ENCODE measurements around the gene LRP5.
"Not testable (repeated sequence)": the region's sequence is repeated elsewhere in the genome, so short reads cannot be mapped to it uniquely, and the experiment has no call there.

The LRP5 gene

GRCh38 chr11:68469122-68469521, 156.7 kb downstream of the LRP5 start:
- FAIRE-seq (no peak), DNase-seq (ENCODE audit: insufficient read length, low spot score) (no peak)
- TF ChIP-seq, protein P1, sequence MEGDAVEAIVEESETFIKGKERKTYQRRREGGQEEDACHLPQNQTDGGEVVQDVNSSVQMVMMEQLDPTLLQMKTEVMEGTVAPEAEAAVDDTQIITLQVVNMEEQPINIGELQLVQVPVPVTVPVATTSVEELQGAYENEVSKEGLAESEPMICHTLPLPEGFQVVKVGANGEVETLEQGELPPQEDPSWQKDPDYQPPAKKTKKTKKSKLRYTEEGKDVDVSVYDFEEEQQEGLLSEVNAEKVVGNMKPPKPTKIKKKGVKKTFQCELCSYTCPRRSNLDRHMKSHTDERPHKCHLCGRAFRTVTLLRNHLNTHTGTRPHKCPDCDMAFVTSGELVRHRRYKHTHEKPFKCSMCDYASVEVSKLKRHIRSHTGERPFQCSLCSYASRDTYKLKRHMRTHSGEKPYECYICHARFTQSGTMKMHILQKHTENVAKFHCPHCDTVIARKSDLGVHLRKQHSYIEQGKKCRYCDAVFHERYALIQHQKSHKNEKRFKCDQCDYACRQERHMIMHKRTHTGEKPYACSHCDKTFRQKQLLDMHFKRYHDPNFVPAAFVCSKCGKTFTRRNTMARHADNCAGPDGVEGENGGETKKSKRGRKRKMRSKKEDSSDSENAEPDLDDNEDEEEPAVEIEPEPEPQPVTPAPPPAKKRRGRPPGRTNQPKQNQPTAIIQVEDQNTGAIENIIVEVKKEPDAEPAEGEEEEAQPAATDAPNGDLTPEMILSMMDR (IDR thresholded peaks at IDR 0.05; ENCODE audit: insufficient read depth, missing control alignments), result no peak

DNA sequence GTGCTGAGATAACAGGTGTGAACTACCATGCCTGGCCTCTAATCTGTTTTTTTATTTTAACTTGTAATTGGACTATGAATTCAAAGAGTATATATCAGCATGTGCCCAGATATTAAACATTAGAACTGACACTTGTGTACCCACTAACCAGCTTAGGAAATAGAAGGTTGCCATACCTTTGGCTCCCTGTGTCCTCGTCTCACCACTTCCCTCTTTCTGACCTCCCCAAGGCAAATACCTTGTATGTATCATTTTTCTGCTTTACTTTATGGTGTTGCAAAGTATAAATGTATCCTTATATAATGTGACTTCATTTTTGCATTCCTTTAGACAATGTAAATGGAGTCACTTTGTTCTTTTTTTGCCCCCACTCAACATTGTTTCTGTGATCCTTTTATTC, 157.3 kb downstream of the LRP5 start:
- FAIRE-seq (no peak), DNase-seq (ENCODE audit: insufficient read length, low spot score) (no peak)
- TF ChIP-seq, protein P1 (IDR thresholded peaks at IDR 0.05; ENCODE audit: insufficient read depth, missing control alignments), result no peak

- no peak for DNase-seq (ENCODE audit: insufficient read length, low spot score)
- TF ChIP-seq, protein P1 (IDR thresholded peaks at IDR 0.05; ENCODE audit: insufficient read depth, missing control alignments), result no peak
- no peak for FAIRE-seq
Observed at GRCh38 chr11:68470304-68470811, 158.0 kb downstream of the LRP5 start.

DNA sequence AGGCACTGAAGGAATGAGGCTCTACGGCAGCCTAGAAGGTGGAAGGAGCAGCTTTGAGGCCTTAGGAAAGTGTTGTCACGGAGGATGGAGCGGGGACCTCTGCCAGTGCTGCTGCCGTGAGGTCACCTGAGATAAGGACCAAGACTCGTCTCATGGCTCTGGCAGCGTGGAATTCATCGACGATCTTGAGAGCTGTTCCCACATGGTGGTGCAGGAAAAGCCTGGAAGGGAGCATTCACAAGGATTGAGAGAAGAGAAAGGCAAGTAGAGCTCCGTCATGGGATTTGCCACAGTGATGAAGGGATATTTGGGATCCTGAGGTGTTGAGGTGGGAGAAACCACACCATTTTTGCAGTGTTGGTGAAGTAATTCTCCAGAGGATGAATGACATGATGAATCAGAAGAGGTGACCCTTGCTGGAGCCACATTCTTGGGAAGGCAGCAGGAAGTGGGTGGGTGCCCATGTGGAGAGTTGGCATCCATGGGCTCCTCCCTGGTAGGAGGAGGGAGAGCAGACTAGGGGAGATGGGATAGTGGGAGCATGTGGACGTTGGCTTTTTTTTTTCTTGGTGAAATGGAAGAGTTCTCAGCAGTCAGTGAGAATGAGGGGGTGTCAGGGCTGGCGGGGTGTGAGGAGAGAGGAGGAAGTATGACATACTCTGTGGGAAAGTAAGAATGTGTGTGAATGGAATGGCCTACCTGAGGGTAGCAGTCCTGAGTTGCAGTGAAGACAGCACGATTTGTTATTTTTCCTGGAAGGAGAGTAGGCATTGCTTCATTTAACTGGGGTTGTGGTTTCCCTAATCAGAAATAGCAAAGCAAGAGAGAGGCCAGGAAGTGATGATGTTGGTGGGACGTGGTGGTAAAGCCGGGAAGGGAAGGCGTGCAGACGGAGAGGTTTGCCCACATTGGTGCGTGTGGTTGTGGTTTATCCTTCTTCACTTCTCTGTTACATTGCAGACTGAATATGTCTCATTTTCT, 159.3 kb downstream of the LRP5 start:
- FAIRE-seq, result no peak
- TF ChIP-seq, protein P1 (IDR thresholded peaks at IDR 0.05; ENCODE audit: insufficient read depth, missing control alignments), result no peak
- no peak for DNase-seq (ENCODE audit: insufficient read length, low spot score)

- TF ChIP-seq, protein P1 (IDR thresholded peaks at IDR 0.05; ENCODE audit: insufficient read depth, missing control alignments), result no peak
- no peak for DNase-seq (ENCODE audit: insufficient read length, low spot score)
- no peak for FAIRE-seq
Observed at GRCh38 chr11:68472778-68473177, 160.4 kb downstream of the LRP5 start.

DNA sequence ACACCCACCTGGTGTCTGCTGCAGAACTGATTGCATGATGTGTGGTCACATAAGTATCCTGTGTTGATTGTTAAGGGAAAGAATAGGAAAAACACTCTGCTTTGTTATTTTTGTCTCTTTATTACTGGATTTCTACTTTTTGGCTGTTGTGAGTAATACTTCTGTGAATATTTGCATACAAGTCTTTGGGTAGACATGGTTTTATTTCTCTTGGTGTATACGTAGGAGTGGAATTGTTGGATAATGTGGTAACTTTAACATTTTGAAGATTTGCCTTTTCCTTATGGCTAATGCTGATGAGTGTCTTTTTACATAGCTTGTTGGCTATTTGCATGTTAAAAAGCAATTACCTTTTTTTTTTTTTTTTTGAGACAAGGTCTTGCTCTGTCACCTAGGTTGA, 161.3 kb downstream of the LRP5 start:
- FAIRE-seq, result no peak
- no peak for DNase-seq (ENCODE audit: insufficient read length, low spot score)
- TF ChIP-seq, protein P1 (IDR thresholded peaks at IDR 0.05; ENCODE audit: insufficient read depth, missing control alignments), result no peak

GRCh38 chr11:68475626-68476025, 163.2 kb downstream of the LRP5 start:
- not testable (repeated sequence) for FAIRE-seq; DNase-seq (ENCODE audit: insufficient read length, low spot score)

All from D721Med (cell line).